Activated CD4-positive, alpha-beta T cell treated with anti-CD3 and anti-CD28 coated beads for 4 hours (primary cell): Measurements from ENCODE around the gene FBXO10.
"Not testable (repeated sequence)": the region's sequence is repeated elsewhere in the genome, so short reads cannot be mapped to it uniquely, and the experiment has no call there.

Experiments
- DNase-seq, 2 donors: peaks; one replicate each; pipeline ENCODE4 v3.0.0-alpha.2; 2020

The FBXO10 gene

DNA sequence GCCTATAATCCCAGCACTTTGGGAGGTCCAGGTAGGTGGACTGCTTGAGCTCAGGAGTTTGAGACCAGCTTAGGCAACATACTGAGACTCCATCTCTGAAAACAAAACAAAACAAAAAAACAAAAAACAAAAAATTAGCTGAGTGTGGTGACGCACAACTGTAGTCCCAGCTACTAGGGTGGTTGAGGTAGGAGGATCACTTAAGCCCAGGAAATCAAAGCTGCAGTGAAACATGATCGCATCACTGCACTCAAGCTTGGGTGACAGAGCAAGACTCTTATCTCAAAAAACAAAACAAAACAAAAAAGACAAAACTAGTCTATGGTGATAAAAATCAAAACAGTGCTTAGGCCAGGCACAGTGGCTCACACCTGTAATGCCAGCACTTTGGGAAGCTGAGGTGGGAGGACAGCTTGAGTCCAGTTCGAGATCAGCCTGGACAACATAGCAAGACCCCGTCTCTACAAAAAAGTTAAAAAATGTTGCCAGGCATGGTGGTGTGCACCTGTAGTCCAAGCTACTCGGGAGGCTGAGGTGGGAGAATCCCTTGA is 28.8 kb downstream of the FBXO10 start:
- no peak for DNase-seq

DNA sequence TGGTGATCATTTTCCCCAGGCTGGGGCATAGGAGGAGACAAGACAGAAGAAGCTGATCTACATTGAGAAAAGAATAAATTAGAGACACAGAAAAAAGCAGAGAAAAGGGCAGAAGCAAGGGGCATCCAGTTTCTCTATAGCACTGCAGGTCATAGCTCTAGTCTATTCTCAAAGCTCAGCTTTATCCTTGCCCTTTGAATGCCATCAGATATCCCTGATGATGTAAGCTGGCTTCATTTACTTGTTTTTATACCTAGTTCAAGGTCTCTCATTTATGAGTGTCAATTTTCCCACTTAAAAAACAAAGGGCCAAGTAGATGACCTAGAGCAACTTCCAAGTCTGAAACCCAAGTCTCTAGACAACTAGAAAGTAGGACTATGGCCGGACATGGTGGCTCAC is 32.7 kb downstream of the FBXO10 start:
- DNase-seq: no peak

DNA sequence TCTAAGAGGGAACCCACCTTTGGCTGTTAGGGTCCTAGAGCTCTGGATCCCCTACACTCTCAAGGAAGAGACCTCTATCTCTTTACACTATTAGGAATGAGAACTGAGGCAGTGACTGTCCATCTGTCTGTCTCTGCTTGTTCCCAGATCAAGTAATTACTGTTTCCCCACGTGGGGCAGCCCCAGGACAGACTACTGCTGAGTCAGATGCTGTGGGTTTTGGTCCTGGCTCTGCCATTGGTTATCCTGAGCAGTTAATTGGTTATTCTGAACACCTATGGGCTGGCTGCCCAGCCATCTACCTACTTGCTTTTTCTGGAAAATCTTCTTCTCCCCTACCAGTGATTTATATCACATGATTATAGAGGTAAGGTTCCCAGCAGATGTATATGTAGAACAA is 33.3 kb downstream of the FBXO10 start:
- DNase-seq: no peak

DNA sequence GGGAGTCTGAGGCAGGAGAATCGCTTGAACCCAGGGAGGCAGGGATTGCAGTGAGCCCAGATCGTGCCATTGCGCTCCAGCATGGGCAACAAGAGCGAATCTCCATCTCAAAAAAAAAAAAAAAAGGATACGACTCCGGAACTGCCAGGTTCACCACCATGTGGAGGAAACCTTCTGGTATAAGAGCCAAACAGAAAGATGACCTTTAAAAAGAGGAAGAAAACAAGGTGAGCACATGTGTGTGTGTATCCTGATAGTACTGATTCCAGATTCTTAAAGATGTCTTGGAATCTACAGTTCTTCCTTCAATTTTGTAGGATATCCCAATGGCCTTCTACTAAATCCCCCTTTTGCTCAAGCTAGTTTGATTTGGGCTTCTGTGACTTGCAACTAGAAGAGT is 33.7 kb downstream of the FBXO10 start:
- no peak for DNase-seq

DNA sequence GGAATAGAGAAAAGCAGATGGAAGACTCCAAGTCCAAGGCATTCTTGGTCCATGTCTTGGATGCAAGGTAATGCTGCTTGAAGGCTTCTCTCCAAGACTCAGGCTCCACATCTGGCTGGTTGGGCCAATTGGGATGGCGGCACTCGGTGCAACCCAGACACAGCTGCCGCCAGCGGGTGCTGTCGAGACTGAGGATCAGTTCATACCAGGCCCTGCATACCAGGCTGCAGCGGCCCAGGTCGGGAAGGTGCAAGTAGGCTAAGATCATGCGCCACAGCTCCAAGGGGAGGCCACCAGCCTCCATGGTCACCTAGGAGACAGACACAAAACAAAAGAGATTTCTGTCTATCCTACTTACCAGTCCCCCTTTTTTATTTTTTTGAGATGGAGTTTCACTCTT is 34.7 kb downstream of the FBXO10 start:
- DNase-seq: no peak

DNA sequence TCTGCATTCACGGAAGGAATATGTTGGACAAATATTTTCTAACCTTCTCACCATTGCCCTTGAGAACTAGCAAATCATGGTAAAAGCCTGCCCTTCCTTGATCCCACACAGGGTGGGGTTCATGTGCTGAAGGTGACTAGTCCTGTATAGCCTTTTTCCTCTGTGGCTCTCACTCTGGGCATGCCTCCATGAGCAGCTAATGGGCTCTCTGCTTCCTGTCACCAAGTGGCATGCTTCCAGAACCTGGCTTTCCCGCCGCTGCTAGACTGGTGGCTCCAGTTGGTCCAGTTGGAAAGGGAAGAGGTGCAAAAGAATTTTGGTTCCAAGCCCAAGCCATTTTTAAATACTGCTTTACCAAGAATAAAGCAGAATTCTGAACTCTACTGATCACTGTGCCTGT is 35.5 kb downstream of the FBXO10 start:
- DNase-seq: no peak

DNA sequence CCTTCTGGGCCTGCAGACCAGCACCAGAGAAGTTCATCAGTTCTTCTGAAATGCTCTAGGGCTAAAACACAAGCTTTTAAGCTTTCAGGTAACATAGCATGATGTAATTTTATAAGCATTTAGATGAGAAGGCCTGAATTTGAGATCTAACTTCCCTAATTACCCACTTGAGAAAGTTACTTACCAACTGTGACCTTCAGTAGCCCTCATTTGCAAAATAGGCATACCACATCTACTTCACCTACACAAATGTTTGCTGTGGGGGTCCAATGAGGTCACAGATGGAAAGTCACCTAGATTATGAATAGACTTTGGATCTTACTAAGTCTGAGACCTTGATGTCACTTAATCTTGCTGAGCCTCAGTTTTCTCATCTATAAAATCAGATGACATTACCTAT is 36.5 kb downstream of the FBXO10 start:
- no peak for DNase-seq

DNA sequence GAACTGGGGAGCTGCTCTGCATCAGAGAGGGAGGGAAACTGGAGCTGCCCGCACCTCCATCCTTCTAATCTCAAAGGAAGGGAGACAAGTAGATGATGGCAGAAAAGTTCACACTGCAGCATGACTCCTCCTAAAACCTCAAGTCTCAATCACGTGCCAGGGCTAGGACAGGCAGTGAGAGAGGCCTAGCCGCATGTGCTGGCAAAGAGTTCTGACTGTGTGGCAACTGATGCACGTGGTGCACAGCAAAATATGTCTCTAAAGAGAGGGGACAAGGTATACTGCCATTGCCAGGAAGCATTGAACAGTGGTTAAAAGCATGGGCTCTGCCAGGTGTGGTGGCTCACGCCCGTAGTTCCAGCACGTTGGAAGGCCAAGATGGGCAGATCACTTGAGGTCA is 38.1 kb downstream of the FBXO10 start:
- no peak for DNase-seq

DNA sequence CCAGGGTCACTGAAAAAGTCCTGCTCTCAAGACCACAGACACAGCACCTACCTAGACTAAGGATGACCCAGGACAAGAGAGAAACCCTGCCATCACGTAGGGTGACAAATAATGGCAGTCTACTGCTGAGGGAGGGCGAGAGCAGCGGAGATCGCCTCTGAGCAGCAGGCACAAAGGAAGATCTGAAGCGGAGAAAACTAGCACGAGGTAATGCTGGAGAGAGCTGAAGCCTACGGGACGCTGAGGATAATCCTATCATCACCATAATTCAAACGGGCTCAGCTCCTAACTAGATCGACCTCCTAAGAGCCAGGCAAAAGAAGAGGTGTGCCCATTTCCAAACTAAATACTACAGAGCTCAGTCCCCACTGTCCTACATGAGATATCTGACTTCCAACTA is 41.3 kb downstream of the FBXO10 start:
- DNase-seq: no peak

DNA sequence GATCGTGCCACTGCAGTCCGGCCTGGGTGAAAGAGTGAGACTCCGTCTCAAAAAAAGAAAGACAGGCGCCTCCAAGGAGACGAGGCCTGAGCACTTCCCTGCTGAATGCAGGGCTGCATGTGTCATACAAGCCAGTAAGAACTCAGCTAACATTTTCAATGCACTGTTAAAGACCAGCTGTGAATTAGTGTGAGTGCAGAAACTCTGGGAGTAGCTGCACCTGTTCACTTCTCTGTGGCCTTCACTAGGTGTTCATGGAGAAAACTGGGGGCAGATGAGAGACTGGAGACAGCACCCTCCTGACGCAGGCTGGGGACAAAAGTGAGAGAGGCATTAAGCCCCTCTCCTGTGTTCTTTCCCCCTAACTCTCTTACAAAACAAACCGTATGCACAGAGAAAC is 41.8 kb downstream of the FBXO10 start:
- no peak for DNase-seq

DNA sequence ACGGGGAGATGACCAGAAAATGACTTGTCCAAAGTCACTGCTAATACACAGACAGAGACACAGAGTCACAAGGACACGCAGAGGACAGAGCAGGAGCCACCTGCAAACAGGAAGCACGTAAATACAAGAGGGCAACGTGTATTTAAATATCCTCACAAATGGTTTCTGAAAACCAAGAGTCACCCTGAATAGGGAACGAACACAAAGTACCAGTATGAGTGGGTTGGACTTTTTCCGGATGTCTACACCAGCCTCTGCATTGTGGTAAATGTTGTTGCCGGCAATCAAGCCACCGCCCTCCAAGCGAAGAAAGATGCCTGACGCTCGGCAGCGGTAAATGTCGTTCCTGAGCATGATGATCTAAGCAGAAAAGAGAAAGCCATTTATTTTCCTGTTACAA is 44.5 kb downstream of the FBXO10 start:
- peak; percentile 39 to 50 for DNase-seq

DNA sequence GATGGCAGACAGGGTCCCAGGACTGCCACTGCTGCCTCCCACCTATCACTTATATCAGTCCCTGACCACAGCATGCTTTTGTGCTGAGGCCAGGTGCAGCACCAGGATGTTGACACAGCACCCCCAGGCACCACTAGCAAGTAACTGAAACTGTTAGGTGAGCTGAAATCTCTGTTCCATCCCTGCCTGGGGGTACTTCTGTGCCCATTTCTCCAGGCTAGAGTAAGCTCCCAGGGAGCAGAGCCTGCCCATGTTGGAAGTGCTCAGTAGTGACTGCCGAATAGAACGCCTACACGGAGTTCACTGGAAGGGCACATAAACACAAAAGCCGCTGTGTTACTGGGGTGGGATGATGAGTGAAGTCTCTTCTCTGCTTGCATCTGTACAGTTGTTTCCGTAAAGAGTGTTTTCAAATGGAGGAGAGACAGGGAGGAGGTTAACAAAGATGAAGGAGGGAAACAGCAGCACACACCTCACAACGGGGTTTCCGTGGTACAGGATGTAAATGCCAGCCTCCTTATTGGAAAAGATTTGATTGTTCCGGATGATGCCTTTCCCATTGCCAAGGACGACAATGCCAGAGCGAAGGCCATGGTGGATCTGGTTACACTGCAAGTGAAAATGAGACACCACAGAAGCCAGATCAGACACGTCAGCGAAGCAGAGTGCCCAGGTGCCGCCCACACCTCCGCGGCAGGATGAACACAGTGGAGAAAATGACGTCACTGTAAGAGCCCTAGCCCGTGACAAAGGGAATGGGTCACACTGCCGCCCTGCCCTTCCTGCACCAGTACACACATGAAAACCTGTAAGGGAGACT is 47.3 kb downstream of the FBXO10 start:
- peak; percentile 77 to 82 for DNase-seq

DNA sequence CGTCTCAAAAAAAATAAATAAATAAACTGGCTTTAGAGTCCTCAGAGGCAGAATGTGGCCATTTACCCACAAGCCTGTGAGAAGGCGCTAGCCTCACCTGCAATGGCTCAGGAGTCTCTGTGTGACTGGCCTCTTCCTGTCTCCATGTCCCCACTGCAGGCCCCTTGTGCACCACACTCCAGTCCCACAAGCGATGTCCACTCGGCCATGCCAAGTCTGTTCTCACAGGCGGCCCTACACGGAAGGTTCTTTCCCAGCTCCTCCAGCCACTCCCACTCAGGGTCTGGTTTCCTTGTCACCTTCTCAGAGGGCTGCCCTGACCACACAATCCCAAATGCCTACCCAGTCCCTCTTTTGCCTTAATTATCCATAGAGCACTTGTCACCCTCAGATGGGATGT is 52.3 kb downstream of the FBXO10 start:
- no peak for DNase-seq

DNA sequence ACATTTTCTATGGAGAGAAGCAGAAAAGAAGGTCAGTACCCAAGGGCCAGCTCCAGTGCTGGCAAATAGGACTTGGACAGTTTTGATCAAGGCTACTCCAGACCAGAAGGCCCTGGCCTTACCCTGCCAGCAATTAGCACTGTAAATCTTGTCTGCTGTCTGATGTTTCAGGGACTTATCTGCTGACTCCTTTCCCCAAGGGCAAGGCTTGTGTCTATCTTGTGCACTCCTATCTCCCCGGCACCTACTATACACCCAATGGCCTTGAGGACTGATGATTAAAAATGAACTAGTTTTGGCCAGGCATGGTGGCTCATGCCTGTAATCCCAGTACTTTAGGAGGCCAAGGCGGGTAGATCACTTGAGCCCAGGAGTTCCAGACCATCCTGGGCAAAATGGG is 53.2 kb downstream of the FBXO10 start:
- DNase-seq: no peak

DNA sequence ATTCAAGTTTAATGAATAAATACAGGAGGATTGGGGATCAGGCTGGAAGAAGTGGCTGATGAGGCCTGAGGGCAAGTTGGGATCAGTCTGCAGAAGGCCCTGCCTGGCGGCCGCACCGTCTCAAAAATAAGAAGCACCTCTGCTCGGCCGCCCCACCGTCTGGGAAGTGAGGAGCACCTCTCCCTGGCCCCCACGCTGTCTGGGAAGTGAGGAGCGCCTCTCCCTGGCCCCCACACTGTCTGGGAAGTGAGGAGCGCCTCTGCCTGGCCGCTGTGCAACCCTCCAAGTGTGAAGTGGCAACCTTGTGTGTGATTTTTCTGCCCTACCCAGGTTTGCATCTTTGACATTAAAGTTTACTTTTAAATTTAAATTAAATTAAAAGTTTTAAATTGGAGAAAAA is 55.1 kb downstream of the FBXO10 start:
- DNase-seq: no peak

DNA sequence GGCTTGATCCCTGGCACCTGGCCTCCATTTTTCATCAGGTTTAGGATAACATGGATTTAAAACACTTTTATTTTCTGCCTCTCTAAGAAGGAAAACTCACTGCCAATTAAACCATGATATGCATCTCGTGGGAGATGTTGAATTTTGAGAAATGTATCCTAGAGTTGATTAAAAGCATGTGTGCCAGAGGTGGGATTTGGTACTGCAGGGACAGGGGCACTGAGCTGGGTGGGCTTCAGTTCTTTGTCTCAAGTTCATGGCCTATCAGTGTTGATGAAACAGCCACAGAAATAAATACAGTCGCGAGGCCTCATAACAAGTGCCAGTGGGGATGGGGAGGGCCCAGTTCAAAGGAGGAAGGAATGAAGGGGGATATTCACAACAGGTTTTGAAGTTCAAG is 55.5 kb downstream of the FBXO10 start:
- no peak for DNase-seq

DNA sequence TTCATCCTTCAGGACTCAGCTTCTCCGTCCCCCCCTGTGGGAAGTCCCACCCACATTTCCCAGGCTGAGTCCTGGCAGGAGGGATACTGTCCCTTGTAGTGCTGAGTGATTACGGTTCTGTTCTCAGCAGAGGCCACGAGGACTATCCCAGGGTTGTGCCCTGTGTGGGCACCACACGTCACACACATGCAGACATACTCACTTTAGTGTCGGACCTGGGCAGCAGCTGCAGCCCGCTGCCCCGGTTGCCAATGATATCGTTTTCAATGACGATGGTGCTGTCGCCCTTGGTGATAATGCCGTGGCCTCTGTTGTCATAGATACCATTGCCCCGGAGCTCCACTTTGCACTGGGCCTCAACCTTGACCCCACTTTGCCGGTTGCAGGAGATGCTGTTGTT is 58.3 kb downstream of the FBXO10 start:
- no peak for DNase-seq

DNA sequence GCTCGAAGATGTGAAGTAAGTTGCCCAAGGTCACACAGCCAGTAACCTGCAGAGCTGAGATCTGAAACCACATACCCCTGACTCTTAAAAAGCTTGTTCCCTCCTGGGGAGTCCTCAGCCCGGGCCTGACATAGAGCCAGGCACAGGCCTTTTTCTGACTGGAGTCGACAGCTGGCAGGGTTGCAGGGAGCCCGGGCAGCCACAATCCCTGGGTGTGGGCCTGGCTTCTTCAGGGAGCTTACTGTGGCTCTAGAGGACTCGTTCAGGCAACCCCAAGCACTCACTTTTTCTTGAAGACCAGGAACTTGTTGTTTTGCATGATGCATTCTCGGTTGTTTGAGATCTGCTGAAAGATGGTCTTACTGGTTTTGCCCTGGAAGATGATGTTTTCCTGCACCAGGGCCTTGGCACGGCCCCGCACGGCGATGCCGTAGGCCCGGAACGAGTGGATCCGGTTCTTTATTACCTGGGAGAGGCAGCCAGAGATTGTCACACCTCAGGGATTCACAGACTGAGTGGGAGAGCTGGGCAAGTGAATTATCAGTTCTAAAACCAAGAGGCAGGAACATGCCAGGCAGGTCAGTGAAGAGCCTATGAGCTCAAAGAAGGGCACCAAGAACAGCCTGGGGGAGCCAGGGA is 60.4 kb downstream of the FBXO10 start:
- no peak for DNase-seq

DNA sequence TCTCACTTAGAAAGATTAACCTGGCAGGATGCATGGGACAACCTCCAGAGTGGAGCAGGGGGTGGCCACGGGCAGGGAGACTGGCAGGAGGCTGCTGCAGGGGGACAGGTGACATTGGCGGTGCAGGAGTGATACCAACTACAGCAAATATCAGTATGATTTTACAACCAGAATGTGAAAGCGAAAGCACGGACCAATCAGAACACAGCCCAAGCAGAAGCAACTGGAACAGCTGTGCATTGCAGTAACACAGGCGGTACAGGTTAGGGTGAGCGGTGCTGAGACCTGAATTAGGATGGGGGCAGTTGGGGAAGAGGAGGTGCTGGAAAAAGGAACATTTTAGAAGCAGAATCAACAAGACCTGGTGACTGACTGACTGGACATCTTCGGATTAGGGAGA is 61.2 kb downstream of the FBXO10 start:
- DNase-seq: no peak

DNA sequence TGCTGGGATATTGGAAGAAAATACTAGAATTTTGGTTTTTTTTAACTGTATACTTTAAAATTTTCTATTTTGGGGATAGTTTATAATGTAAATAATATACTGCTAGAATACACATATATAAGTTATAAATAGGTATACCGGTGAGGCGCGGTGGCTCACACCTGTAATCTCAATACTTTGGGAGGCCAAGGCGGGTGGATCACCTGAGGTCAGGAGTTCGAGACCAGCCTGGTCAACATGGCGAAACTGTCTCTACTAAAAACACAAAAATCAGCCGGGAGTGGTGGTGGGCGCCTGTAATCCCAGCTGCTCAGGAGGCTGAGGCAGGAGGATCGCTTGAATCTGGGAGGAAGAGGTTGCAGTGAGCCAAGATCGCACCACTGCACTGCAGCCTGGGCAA is 61.8 kb downstream of the FBXO10 start:
- DNase-seq: not testable (repeated sequence)

DNA sequence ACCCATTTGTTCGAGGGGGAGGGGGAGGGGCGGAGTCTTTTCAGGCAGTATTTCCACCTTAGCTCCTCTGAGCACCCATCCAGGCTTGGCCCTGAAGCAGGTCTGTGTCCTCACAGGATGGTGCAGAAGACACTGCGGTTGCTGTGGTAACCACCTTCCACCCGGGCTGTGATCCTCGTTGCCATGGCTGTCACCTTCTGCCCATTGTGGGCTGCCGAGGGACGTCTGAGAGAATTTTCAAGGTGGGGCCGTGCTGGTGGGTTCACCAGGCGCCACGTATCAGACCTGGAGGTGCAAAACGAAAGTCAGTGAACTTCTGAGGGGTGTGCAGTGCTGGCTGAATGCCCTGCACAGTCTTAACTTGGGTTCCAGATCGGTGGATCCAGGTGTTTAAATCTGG is 63.7 kb downstream of the FBXO10 start:
- no peak for DNase-seq

DNA sequence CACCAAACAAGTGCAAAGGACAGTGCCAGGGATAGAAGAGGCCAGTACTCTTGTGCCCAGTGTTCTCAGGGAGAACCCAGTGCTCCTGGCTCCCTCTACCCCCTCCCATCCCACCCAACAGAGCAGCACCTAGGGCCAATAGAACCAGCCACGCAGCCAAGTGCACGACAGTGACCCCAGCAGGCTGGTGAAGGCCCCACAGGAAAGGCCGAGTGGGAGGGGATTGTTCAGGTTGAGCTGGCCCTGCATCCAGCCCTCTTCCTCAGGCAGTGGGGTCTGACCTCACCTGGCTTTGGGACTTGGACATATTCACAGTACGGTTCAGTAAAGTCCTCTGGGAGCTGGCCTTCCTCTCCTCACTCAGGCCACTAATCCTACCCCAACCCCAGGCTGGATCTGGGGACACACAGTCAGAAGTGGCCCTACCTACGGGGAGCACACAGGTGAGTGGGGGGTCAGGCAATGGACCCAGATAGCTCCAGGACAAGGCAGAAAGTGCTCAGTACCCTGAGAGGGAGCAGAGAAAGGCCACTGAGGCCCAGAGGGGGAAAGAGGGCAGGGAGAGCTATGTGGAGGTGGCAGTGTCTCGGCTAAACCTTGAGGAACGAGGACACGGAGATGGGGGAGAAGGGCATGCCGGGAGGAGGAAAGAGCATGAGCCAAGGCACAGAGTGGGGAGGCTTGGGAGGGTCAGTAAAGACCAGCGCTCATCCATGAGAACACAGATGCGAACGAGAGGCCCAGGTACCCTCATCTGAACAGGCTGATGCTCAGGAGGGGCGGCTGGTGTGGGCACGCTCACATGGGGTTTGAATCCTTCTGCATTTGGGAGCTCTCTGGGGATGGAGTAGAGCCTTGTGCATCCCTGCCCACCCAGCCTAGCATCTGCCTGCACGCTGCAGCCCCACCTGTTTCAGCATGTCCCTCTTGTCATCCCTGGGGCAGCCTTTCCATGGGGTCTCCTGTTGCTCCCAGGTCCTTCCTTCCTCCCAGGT is 64.9 kb downstream of the FBXO10 start:
- no peak for DNase-seq

DNA sequence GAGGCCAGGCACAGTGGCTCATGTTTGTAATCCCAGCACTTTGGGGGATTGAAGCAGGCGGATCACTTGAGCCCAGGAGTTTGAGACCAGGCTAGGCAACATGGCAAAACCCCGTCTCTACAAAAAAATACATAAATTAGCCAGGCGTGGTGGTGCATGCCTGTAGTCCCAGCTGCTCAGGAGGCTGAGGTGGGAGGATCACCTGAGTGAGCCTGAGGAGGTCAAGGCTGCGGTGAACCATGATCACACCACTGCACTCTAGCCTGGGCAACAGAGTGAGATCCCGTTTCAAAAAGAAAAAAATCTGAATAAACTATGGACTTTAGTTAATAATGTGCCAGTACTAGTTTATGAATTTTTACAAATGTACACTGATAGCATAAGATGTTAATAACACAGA is 66.1 kb downstream of the FBXO10 start:
- not testable (repeated sequence) for DNase-seq
